SKM-1 (cell line): ENCODE data around the gene ZSWIM1.
"Not testable (repeated sequence)": the region's sequence is repeated elsewhere in the genome, so short reads cannot be mapped to it uniquely, and the experiment has no call there.

Experiments
- DNase-seq: peaks from one replicate; lab custom pipeline; 2025; ENCODE audit not compliant: unreplicated experiment; lab: John Stamatoyannopoulos, UW

Gene ZSWIM1

DNA sequence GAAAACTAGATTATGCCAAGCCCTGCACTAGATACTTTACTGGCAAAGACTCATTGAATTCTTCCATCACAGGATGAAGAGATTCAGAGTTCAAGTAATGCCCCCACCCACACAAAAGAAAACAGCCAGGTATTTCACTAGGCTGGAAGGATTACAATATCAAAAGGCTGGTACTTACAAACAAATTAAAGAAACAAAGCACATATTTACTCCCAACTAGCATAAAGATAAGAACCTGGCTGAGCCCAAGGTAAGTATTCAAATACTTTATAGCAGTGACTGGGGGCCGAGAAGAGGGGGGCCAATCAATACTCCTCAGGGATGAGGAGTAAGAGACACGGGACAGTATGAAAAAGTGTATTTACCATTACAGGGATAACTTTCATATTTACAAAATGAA is 27.5 kb upstream of the ZSWIM1 start:
- DNase-seq: no peak

DNA sequence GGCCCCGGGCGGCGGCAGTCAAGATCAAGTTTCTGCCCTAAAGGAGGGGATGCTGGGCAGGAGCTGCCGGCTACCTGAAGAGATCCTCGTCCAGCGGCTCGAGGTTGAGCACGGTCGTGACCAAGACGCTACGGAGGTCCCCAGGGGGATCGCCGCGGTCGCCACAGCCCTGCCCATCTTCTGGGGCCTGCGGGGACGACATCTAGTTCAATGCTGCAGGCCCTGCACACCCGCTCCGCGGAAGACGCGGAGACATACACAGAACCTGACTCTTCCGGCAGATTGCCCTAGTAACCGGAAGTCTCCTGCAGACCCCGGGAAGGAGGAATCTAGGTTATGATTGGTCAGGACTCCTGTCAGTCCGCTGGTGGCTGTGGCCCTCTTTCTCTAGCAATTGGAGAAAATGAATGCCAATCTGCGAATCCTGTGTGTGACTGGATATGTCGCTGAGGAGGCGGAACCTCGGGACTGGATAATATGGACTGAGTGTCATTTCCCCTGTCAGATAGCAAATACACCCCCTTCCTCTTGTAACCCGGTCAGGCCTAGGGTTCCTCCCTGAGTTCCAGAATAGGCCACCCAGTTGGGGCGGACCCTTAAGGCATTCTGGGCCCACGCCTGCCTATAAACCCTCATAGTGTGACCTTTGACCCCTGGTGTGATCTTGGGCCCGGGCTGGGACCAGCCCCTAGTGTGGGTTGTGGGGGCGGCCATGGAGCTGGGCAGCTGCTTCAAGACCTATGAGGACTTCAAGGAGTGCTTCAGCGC is 23.7 kb upstream of the ZSWIM1 start, which contains the start of the genes ACOT8 and ZSWIM3:
TSS of gene ACOT8 (minus strand) at position 279 of the 768 bp plus-strand sequence. CDS start at position 202, 77 bp downstream.
TSS of gene ZSWIM3 (plus strand) at position 501 of the 768 bp plus-strand sequence. CDS start at position 713, 212 bp downstream.
- peak; percentile 99 for DNase-seq

DNA sequence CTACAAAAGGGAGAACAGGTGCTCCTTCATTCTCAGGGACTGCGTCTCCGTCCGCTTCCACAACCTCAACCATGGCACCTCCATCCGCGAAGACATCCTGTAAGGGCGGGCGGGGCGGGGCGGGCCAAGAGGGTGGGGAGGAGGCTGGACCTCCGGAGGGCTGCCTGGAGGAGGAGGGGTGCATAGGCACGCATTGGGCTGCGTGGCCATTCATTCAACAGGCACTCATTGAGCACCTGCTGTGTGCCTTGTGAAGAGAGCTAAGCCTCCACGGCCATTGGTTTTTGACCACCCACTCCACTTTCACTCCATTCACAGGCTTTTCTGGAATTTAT is 23.2 kb upstream of the ZSWIM1 start:
- DNase-seq: no peak

DNA sequence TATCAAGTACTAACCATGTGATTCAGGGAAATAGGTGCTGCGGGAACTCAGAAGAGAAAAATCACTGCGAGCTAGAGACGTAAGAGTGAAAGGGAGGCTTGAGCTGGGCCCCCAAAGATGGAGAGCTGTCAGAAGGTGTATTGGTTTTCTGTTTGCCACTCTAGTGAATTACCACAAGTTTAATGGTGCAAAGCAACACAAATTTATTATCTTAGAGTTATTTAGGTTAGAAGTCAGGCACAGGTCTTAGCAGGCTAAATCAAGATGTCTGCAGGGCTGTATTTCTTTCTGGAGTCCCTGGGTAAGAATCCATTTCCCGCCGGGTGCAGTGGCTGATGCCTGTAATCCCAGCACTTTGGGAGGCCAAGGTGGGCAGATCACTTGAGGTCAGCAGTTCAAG is 21.1 kb upstream of the ZSWIM1 start:
- DNase-seq: no peak

DNA sequence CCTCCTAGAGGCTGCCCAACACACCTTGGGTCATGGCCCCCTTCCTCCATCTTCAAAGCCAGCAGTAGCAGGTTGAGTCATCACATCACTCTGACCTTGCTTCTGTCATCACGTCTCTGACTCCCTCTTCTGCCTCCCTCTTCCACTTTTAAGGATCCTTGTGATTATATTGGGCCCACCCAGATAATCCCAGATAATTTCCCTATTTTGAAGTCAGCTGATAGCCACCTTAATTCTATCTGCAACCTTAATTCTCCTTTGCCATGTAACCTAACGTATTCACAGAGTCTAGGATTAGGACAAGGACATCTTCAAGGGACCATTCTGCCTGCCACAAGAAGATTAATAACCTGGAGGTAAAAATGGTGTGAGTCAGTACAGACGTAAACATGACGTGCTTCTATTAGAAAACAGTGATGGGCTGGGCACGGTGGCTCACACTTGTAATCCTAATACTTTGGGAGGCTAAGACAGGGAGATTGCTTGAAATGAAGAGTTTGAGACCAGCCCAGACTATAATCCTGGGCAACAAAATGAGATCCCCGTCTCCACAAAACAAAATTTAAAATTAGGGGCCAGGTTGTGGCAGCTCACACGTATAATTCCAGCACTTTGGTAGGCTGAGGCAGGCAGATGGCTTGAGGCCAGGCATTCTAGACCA is 20.3 kb upstream of the ZSWIM1 start:
- no peak for DNase-seq

DNA sequence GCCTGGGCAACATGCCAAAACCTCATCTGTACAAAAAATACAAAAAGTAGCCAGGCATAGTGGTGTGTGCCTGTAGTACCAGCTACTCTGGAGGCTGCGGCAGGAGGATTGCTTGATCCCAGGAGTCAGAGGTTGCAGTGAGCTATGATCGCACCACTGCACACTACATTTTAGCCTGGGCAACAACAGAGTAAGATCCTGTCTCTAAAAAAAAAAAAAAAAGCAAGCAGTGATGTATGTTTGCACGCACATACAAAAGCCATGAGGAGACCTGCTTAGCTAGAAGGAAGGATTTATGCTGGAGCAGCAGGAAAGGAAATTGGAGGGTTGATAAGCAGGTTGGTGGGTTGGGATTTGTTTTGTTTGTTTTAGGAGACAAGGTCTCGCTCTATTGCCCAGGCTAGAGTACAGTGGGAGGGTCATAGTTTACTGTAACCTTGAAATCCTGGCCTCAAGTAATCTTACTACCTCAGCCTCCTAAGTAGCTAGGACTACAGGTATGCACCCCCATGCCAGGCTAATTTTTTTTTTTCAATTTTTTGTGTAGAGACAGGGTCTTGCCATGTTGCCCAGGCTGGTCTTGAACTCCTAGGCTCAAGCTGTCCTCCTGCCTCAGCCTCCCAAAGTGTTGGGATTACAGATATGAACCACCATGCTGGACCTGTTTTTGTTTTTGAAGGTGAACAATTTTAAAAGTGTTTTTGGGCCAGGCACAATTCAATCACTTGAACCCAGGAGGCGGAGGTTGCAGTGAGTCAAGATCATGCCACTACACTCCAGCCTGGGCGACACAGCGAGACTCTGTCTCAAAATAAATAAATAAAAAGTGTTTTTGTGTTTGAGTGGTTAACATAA is 19.6 kb upstream of the ZSWIM1 start:
- no peak for DNase-seq

DNA sequence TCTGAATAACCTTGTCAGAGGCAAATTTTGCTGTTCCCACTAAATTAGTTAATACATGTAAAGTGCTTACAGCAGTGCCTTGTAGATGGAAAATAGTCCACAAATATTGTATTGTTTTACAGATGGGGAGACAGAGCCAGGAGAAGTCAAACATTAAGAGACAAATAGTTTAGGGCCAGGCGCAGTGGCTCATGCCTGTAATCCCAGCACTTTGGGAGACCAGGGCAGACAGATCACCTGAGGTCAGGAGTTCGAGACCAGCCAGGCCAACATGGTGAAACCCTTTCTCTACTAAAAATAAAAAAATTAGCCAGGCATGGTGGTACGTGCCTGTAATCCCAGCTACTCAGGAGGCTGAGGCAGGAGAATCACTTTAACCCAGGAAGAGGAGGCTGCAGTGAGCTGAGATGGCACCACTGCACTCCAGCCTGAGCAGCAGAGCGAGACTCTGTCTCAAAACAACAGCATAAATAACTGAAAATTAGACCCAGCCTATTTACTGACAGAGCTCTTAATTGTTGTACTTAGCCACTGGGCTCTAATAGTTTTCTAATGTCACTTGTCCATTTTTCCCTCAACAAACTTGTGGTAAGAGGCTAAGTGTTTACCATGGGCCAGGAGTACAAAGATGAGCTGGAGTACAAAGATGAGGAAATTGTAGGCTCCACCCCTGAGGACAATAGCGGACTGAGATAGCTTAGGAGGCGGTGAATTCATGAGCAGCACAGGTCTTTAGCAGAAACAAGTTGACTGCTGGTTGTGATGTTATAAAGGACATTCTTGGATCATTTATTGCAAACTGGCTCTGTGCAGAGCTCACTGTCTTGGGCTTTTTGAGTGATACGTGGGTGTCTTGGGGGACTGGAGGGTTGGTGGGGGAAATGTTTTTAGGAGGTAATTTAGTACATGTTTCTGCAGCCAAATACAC is 17.2 kb upstream of the ZSWIM1 start:
- DNase-seq: no peak

DNA sequence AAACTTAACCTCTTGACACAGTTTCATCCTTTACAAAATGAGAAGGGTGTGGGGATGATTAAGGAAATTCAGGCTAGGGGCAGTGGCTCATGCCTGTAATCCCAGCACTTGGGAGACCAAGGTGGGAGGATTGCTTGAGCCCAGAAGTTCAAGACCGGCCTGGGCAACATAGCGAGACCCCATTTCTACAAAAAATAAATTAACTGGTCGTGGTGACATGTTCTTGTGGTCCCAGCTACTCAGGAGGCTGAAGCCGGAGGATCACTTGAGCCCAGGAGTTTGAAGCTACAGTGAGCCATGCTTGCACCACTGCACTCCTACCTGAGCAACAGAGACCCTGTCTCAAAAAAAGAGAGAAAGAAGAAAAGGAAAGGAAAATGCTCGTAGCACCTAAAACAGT is 14.6 kb upstream of the ZSWIM1 start:
- no peak for DNase-seq

DNA sequence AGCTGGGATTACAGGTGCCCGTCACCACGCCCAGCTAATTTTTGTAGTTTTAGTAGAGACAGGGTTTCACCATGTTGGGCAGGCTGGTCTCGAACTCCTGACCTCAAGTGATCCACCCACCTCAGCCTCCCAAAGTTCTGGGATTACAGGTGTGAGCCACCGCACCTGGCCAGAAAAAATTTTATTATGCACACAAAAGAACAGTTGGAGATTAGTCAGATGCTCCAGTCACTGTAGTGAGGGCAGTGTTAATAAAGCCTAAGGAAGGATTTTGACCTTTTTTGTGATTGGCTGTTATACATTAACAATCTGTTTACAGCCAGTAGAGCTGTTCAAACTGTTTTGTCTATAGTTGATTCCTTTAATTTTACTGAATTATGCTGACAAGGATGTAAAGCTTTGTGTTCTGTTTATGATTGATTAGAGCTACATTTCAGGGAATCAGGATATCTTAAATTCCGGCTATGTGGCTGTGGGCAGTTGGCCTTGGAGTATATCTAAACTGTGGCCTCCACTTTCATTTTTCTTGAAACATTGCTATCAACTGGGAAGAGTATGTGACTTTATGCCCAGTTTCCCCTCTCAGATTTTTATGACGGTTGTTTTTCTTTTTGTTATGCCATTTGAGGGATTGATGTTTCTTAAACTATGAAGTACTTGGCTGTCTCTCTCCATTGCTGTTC is 13.8 kb upstream of the ZSWIM1 start:
- no peak for DNase-seq

DNA sequence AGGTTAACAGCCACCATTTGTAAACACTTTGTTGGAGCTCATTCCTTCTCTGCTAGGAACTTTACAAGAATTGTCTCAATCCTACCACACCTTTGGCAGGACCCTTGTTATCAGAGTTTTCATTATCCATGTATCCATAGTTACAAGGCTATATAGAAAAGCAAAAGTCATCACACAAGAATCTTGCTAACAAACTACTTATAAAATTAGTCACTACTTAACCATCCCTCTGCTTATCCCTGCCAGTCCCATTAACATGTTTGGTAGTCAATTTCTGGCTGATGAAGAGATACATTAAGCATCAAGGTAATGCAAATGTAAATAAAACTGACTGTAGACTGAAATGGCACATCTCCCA is 13.2 kb upstream of the ZSWIM1 start:
- no peak for DNase-seq

DNA sequence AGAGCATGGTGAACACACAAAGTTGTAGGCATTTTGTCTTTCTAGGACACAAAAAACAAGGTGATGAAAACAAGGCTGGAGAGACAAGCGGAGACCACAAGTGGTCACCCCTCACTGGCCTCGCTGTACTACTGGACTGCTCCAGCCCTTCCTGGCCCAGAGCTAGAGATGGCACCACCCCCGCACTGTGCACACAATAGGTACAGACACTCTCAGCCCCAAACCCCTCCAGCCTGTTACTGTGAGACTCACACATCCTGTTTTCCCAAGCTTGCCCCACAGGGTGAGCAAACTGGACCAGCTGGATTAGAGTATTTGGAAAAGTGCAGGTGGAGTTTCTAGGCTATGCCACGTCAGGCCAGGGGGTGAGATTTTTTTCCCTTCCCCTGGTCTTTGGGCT is 8.4 kb upstream of the ZSWIM1 start:
- DNase-seq: no peak

DNA sequence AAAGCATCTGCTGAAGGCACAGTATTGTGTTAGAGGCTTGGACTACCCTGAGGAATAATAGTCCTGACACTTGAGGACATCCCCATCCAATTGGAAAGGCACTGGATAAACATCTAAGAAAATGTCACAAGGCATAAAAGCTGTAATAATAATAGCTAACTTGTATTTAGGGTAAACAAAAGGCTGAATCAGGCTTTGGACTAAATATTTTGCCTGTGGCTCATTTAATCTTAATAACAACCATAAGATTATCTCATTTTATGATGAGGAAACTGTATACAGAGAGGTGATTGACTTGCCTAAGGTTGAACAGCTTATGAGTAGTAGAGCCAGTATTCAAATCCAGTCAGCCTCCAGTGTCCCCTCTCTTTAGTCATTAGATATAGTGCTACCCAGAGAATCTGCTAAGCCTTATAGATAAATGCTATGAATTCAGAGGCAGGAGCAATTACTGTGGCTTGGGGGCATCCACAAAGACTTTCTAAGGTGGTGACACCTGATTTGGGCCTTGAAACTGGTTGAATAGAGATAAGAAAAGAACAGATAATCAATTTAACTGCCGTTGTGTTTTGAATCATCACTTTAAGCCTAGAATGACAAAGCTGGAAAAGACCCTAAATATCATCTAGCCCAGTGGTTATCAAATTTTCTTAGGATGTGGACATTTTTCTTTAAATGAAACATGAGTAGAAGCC is 7.5 kb upstream of the ZSWIM1 start:
- DNase-seq: no peak

DNA sequence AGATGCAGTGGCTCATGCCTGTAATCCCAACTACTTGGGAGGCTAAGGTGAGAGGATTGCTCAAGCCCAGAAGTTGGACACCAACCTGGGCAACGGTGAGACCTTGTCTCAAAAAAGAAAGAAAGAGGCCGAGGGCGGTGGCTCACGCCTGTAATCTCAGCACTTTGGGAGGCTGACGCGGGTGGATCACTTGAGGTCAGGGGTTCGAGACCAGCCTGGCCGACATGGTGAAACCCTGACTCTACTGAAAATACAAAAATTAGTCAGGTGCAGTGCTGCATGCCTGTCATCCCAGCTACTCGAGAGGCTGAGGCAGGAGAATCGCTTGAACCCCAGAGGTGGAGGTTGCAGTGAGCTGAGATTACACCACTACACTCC is 6.9 kb upstream of the ZSWIM1 start:
- DNase-seq: not testable (repeated sequence)

DNA sequence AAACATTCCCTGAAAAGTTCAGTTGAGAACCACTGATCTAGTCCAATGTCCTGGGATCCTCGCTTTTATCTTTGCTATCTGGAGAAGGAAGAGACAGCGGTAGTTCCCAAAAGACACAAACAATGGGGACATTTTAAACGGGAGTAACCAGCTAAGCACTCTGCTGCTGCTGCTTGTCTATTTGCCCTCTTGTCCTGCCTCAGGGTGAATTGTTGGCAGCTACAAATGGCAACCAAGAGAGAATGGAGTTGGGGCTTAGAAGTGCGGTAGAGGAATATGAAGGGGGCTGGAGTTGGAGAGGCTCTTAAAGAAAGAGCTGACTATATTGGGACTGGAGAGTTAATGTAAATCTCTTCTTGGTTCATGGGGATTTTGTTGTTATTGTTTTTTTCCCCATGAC is 6.5 kb upstream of the ZSWIM1 start:
- DNase-seq: no peak

DNA sequence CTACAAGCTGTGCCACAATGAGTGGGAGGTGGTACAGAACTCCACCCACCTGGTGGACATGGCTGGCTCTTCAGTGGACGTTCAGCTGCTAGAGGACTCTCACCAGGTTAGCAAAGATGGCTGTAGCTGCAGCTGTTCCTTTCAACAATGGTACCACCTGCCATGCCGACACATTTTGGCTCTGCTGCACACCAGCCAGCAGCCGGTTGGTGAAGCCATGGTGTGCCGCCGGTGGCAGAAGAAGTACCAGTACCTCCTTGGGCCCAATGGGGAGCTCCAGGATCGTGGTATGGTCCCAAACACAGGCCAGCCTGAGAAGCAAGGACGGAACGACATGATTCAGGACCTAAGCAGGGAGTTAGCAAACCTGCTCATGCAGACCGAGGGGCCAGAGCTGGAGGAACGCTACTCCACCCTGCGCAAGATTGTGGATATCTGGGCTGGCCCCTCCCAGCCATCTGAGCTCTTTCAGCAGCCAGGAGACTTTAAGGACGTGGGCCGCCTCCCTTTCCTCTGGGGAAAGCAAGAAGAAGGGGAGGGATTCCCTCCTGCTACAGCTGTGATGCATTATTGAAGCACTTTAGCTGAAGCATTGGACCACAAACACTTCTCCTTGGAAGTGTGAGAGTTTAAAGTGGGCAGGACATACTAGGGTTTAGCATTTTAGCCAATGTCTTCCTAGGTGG is 2.8 kb upstream of the ZSWIM1 start:
- no peak for DNase-seq

DNA sequence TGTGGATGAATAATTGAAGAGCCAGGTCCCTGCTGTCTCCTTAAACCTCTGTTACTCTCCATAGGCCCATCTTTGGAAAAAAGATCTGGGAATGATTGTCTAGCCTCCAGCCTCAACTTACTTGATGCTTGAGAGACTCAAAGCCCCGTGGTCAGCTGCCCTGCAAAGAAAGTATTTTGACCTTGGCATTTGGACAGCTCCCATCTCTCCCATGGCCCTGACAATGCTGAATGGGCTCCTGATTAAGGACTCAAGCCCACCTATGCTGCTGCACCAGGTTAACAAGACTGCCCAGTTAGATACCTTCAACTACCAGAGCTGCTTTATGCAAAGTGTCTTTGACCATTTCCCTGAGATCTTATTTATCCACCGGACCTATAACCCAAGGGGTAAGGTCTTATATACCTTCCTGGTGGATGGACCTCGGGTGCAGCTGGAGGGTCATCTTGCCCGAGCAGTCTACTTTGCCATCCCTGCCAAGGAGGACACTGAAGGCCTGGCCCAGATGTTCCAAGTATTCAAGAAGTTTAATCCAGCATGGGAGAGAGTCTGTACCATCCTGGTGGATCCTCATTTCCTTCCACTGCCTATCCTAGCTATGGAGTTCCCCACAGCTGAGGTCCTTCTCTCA is 1.6 kb downstream of the ZSWIM1 start:
- no peak for DNase-seq

DNA sequence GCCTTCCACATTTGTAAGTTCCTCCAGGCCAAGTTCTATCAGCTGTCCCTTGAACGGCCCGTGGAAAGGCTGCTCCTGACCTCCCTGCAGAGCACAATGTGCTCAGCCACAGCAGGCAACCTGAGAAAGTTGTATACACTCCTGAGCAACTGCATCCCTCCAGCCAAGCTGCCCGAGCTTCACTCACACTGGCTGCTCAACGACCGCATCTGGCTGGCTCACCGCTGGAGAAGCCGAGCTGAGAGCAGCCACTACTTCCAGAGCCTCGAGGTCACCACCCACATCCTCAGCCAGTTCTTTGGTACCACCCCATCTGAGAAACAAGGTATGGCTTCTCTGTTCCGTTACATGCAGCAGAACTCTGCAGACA is 2.1 kb downstream of the ZSWIM1 start:
- no peak for DNase-seq

DNA sequence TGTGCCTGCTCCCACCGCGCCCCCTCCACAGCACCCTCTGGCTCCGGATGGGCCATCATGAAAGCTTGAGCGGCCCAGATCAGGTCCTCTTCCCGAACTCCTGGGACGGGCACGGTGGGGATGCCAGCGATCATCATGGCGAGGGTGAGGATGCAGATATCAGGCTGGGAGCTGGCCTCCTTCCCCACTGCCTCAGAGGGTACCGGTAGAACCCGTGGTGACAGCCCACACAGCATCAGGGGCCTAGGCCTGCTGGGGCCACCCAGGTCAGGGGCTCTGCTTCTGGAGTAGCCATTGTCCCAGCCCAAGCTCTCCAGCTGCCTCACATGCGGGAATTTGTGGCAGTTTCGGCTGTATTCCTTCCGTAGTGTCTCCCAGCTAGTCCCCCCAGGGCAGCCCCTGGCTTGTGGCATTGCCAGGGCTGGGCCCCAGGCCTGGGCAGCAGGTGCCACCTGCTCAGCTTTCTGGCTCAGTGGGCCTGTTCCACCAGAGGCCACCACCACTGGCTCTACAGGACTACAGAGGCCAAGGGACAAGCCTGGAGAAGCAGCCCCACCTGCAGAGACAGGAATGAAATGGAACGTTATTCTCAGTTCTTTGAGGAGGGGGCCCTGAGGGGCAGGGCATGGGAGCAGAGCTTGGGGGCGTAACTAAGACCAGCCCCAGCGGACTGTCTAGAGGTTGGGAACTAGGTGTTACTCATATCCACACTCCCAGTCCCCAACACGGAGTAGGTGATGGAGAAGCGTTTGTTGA is 5.7 kb downstream of the ZSWIM1 start:
- no peak for DNase-seq
